GM12878 (cell line): Measurements from ENCODE around the gene DEFB132. TPM values are rescaled to one million over a fixed set of nuclear protein-coding genes. Genes with fewer than 3 reads are reported as not detected.

ENCODE experiments used
- BHLHE40 ChIP-seq, 2 experiments: fragments of 450-650 bp in 1 of 2; IDR thresholded peaks; 2 replicates each; pipeline ENCODE4 v1.6.1; 2011 to 2017; ENCODE audit warnings: low read depth in 2 of 2, borderline replicate concordance in 1 of 2, improper control_type of control experiment in 1 of 2, low read length in 1 of 2, mild to moderate bottlenecking in 1 of 2
- EGR1 ChIP-seq, 2 experiments: IDR thresholded peaks; 1 replicate in 1 of 2; 2 replicates in 1 of 2; pipeline ENCODE4 v1.6.1; 2011 to 2012; ENCODE audit warnings: low read depth in 2 of 2, low read length in 2 of 2, borderline replicate concordance in 1 of 2, mild to moderate bottlenecking in 1 of 2, moderate library complexity in 1 of 2
- ETV6 ChIP-seq, 2 experiments: fragments of 450-650 bp in 1 of 2; IDR thresholded peaks in 1 of 2; conservative IDR thresholded peaks in 1 of 2; 2 replicates each; pipeline ENCODE4 v1.6.1; 2014; ENCODE audit warnings: antibody characterized with exemption in 1 of 2, borderline replicate concordance in 1 of 2, low read depth in 1 of 2, mild to moderate bottlenecking in 1 of 2, moderate library complexity in 1 of 2
- FOXK2 ChIP-seq: fragments of 450-650 bp; IDR thresholded peaks from 2 replicates; pipeline ENCODE4 v1.6.1; 2017; ENCODE audit warnings: mild to moderate bottlenecking, moderate library complexity
- HDGF ChIP-seq: fragments of 450-650 bp; IDR thresholded peaks from 2 replicates; pipeline ENCODE4 v1.6.1; 2016; ENCODE audit warnings: antibody characterized with exemption
- KDM1A ChIP-seq: fragments of 200-600 bp; sonication (generic); IDR thresholded peaks from 2 replicates; pipeline ENCODE4 v1.6.1; 2016; ENCODE audit warnings: borderline replicate concordance
- NR2F1 ChIP-seq: fragments of 450-650 bp; conservative IDR thresholded peaks from 2 replicates; pipeline ENCODE4 v1.6.1; 2017; ENCODE audit warnings: mild to moderate bottlenecking
- PAX5 ChIP-seq: IDR thresholded peaks from 2 replicates; pipeline ENCODE4 v1.6.1; 2011; ENCODE audit warnings: low read depth, low read length, borderline replicate concordance
- RELA ChIP-seq: fragments of 450-650 bp; IDR thresholded peaks from 2 replicates; pipeline ENCODE4 v1.8.0; 2014; ENCODE audit warnings: borderline replicate concordance; ENCODE audit not compliant: partially characterized antibody
- SMAD1 ChIP-seq: fragments of 450-650 bp; IDR thresholded peaks from 2 replicates; pipeline ENCODE4 v1.6.1; 2018; ENCODE audit warnings: mild to moderate bottlenecking, low read depth; ENCODE audit not compliant: partially characterized antibody
- SMARCA5 ChIP-seq: fragments of 450-650 bp; IDR thresholded peaks from 2 replicates; pipeline ENCODE4 v1.6.1; 2017; ENCODE audit warnings: mild to moderate bottlenecking
- STAT3 ChIP-seq: IDR thresholded peaks from 2 replicates; pipeline ENCODE4 v1.6.1; 2011; ENCODE audit warnings: low read depth, low read length, improper control_type of control experiment
- SUPT20H ChIP-seq: IDR thresholded peaks from 2 replicates; pipeline ENCODE4 v1.6.1; 2011; ENCODE audit warnings: low read depth, mild to moderate bottlenecking, low read length, moderate library complexity, borderline replicate concordance; ENCODE audit not compliant: control insufficient read depth
- ZNF207 ChIP-seq: fragments of 450-650 bp; IDR thresholded peaks from 2 replicates; pipeline ENCODE4 v1.6.1; 2014; ENCODE audit warnings: antibody characterized with exemption, mild to moderate bottlenecking, borderline replicate concordance
- ZNF384 ChIP-seq: IDR thresholded peaks from 2 replicates; pipeline ENCODE4 v1.6.1; 2012; ENCODE audit warnings: low read depth, mild to moderate bottlenecking, low read length, improper control_type of control experiment, borderline replicate concordance
- polyA plus RNA-seq, 11 experiments: library from polyadenylated mRNA; depleted of rRNA in 4 of 11; unstranded in 6 of 11; stranded (reverse) in 5 of 11; fragments of >200 nt; fragmentation: Nextera tagmentation in 4 of 11; fragmentation: Illumina TruSeq in 1 of 11; extraction: Ambion mirVana in 4 of 11; extraction: Trizol in 1 of 11; gene quantifications; 1 replicate in 1 of 11; 2 replicates in 10 of 11; pipeline versions ENCODE4 v1.2.1 to v1.2.3, GENCODE V29; 2011 to 2016; ENCODE audit warnings: inconsistent platforms in 2 of 11, missing spikeins in 2 of 11, low read depth in 1 of 11
- total RNA-seq, 4 experiments: library from RNA; depleted of rRNA in 3 of 4; stranded (reverse); fragments of >200 nt in 3 of 4; fragmentation: Illumina TruSeq in 1 of 4; extraction: Trizol in 1 of 4; gene quantifications; 2 replicates each; pipeline versions ENCODE4 v1.2.1 to v1.2.3, GENCODE V29; 2013 to 2021
- TF ChIP-seq, protein P1 (sequence below): IDR thresholded peaks from 2 replicates; pipeline ENCODE4 v1.6.1; 2012; ENCODE audit warnings: improper control_type of control experiment, low read depth, low read length; ENCODE audit not compliant: insufficient replicate concordance
- TF ChIP-seq, protein P2 (sequence below), 3 experiments: IDR thresholded peaks in 2 of 3; conservative IDR thresholded peaks in 1 of 3; 2 replicates each; pipeline ENCODE4 v1.5.1; 2011; ENCODE audit warnings: low read depth in 3 of 3, low read length in 3 of 3, mild to moderate bottlenecking in 3 of 3, control low read depth in 2 of 3, moderate library complexity in 2 of 3, inconsistent platforms in 1 of 3, mixed read lengths in 1 of 3; ENCODE audit not compliant: control insufficient read depth in 2 of 3, insufficient read depth in 1 of 3; ENCODE audit errors: extremely low read depth in 1 of 3
- TF ChIP-seq, protein P3 (sequence below): fragments of 450-650 bp; IDR thresholded peaks from 2 replicates; pipeline ENCODE4 v1.6.1; 2016; ENCODE audit warnings: mild to moderate bottlenecking

Gene DEFB132
- total and polyA plus RNA-seq, 10 of the 15 experiments (the other 5 are each of a cell fraction or from before 2014, with no cell fraction given) = not detected

DNA sequence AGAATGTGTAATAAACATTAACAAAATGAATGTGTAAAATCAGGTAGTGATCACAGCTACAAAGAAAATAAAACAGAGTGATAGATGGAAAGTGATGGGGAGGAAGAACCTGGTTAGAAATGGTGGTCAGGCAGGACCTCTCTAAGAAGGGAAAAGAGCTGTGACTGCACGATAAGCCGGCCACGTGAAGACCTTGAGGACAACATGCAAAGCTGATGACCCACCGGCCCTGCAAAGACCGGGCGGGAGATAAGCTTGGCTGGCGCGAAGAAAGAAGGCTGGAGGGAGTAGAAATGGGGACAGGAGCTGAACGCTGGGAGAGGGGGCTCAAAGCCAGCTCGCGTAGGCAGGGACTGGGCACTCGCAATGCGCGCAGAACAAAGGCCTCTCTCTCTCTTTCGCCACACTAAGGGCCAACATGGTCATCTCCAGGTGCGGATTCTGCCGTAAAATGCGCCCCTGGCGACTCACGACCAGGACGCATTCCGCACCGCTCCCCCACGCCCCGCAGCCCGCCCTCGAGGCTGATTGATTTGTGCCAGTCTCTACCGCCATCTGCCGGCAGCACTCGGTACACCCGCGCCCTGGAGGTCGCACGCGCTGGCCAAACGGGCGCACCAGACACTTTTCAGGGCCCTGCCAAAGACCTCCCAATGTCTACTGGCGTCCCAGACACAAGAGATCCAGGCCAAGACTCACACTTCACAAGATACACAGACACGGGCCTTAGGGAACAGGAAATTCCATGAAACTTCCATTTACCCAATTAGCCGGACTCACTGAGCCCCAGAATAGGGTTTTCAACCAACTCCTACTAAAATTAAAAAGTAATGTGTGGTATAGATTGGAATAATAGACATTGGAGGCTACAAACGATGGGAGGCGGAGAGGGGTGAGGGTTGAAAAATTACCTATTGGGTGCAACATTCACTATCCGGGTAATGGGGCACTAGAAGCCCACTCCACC, 9.4 kb downstream of the DEFB132 start (continued):
- TF ChIP-seq, protein P1, sequence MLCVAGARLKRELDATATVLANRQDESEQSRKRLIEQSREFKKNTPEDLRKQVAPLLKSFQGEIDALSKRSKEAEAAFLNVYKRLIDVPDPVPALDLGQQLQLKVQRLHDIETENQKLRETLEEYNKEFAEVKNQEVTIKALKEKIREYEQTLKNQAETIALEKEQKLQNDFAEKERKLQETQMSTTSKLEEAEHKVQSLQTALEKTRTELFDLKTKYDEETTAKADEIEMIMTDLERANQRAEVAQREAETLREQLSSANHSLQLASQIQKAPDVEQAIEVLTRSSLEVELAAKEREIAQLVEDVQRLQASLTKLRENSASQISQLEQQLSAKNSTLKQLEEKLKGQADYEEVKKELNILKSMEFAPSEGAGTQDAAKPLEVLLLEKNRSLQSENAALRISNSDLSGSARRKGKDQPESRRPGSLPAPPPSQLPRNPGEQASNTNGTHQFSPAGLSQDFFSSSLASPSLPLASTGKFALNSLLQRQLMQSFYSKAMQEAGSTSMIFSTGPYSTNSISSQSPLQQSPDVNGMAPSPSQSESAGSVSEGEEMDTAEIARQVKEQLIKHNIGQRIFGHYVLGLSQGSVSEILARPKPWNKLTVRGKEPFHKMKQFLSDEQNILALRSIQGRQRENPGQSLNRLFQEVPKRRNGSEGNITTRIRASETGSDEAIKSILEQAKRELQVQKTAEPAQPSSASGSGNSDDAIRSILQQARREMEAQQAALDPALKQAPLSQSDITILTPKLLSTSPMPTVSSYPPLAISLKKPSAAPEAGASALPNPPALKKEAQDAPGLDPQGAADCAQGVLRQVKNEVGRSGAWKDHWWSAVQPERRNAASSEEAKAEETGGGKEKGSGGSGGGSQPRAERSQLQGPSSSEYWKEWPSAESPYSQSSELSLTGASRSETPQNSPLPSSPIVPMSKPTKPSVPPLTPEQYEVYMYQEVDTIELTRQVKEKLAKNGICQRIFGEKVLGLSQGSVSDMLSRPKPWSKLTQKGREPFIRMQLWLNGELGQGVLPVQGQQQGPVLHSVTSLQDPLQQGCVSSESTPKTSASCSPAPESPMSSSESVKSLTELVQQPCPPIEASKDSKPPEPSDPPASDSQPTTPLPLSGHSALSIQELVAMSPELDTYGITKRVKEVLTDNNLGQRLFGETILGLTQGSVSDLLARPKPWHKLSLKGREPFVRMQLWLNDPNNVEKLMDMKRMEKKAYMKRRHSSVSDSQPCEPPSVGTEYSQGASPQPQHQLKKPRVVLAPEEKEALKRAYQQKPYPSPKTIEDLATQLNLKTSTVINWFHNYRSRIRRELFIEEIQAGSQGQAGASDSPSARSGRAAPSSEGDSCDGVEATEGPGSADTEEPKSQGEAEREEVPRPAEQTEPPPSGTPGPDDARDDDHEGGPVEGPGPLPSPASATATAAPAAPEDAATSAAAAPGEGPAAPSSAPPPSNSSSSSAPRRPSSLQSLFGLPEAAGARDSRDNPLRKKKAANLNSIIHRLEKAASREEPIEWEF = no peak
- no peak for TF ChIP-seq KDM1A
- TF ChIP-seq, protein P2, sequence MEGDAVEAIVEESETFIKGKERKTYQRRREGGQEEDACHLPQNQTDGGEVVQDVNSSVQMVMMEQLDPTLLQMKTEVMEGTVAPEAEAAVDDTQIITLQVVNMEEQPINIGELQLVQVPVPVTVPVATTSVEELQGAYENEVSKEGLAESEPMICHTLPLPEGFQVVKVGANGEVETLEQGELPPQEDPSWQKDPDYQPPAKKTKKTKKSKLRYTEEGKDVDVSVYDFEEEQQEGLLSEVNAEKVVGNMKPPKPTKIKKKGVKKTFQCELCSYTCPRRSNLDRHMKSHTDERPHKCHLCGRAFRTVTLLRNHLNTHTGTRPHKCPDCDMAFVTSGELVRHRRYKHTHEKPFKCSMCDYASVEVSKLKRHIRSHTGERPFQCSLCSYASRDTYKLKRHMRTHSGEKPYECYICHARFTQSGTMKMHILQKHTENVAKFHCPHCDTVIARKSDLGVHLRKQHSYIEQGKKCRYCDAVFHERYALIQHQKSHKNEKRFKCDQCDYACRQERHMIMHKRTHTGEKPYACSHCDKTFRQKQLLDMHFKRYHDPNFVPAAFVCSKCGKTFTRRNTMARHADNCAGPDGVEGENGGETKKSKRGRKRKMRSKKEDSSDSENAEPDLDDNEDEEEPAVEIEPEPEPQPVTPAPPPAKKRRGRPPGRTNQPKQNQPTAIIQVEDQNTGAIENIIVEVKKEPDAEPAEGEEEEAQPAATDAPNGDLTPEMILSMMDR (IDR thresholded peaks at IDR 0.05 in 2 of 3, conservative IDR thresholded peaks at IDR 0.05 in 1 of 3; ENCODE audit: control insufficient read depth in 2 of 3, extremely low read depth in 1 of 3, insufficient read depth in 1 of 3, low read depth in 3 of 3, low read length in 3 of 3) = peak; percentile 91 to 94 (median 94)
- TF ChIP-seq SUPT20H = no peak
- TF ChIP-seq HDGF = peak; percentile 28; the same call in 1 of the 2 replicates
- TF ChIP-seq SMARCA5 = peak; percentile 35; the same call in 1 of the 2 replicates
- TF ChIP-seq ZNF384 = no peak
- no peak for TF ChIP-seq SMAD1
- peak; percentile 57 to 71; a peak in 3 of 4 replicates for TF ChIP-seq BHLHE40 (IDR thresholded peaks at IDR 0.05; ENCODE audit: borderline replicate concordance in 1 of 2, low read depth in 2 of 2, low read length in 1 of 2)
- no peak for TF ChIP-seq PAX5
- no peak for TF ChIP-seq STAT3
- TF ChIP-seq NR2F1 = peak; percentile 50; the same call in 1 of the 2 replicates
- no peak for TF ChIP-seq RELA
- no peak for TF ChIP-seq FOXK2
- TF ChIP-seq EGR1 (IDR thresholded peaks at IDR 0.05; ENCODE audit: borderline replicate concordance in 1 of 2, low read depth in 2 of 2, low read length in 2 of 2) = no peak
- TF ChIP-seq ZNF207 = no peak
- TF ChIP-seq, protein P3, sequence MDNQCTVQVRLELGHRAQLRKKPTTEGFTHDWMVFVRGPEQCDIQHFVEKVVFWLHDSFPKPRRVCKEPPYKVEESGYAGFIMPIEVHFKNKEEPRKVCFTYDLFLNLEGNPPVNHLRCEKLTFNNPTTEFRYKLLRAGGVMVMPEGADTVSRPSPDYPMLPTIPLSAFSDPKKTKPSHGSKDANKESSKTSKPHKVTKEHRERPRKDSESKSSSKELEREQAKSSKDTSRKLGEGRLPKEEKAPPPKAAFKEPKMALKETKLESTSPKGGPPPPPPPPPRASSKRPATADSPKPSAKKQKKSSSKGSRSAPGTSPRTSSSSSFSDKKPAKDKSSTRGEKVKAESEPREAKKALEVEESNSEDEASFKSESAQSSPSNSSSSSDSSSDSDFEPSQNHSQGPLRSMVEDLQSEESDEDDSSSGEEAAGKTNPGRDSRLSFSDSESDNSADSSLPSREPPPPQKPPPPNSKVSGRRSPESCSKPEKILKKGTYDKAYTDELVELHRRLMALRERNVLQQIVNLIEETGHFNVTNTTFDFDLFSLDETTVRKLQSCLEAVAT = 0 out of 2 replicates have a peak, but pooled peaks have one; percentile 31
- no peak for TF ChIP-seq ETV6 (conservative IDR thresholded peaks at IDR 0.05 in 1 of 2, IDR thresholded peaks at IDR 0.05 in 1 of 2; ENCODE audit: borderline replicate concordance in 1 of 2, low read depth in 1 of 2)
